Measurements from ENCODE around the gene S1PR3.

Gene S1PR3

DNA sequence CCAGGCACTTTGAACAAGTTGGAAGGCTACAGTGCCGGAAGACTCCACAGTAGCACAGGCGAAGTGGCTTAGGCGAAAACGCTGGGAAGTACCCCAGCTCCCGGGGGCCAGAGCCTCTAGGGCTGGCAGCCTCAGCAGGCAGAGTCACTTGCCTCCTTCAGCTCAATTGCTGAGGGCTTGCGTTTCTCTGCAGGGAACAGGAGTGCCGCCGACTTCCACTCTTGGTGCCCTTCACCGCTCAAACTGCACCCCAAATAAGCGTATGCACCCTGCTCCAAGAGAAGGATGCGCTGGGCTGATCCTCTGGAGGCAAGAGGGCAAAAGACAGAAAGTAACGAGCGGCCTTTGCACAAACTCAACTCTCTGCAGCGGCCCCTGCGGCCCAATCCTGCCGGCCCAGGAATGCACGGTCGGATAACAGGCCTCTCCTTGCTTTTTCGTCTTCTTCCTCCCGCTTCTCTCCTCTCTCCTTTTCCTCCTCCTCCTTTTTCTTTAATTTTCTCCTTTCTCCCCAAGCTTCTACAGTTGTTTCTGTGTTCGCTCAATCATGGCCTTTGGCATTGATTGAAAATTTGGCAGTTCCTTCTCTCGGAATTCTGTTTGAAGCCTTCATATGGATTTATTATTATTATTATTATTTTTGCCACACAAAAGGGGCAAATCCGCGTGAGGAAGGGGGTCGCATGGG, 1.1 kb upstream of the S1PR3 start:
- ATAC-seq (ENCODE audit: insufficient read depth, low read depth) = no peak
- H3K9ac ChIP-seq (ENCODE audit: low read depth, low read length) = no peak overlapping the region; the same call in 1 of the 2 replicates
- no peak overlapping the region for H3K4me3 ChIP-seq (ENCODE audit: low read depth in 1 of 2, low read length in 2 of 2)
- DNase-seq = no peak
- no peaks in the 10 kb centered on the region for H3K27me3 ChIP-seq (ENCODE audit: insufficient read depth, low read length, poor library complexity)
- H2AFZ ChIP-seq (ENCODE audit: low read depth, low read length) = peak overlapping the region; percentile 47
- no peaks in the 10 kb centered on the region for H3K79me2 ChIP-seq (ENCODE audit: insufficient read depth, low read length)
- no peak overlapping the region for H3K4me2 ChIP-seq (ENCODE audit: insufficient read depth, low read length)
- H4K20me1 ChIP-seq (ENCODE audit: insufficient read depth, low read length) = no peaks in the 10 kb centered on the region
- peak overlapping the region; percentile 71; the same call in 1 of the 2 replicates for H3K27ac ChIP-seq (ENCODE audit: low read length)
- no peaks in the 10 kb centered on the region for H3K36me3 ChIP-seq (ENCODE audit: insufficient read depth, low read length)
- H3K9me3 ChIP-seq (ENCODE audit: insufficient read depth, low read length, severe bottlenecking) = no peaks in the 10 kb centered on the region
- peaks cover 21% of the 10 kb centered on the region for H3K4me1 ChIP-seq (ENCODE audit: insufficient read depth, low read length)
- TF ChIP-seq, protein P1, sequence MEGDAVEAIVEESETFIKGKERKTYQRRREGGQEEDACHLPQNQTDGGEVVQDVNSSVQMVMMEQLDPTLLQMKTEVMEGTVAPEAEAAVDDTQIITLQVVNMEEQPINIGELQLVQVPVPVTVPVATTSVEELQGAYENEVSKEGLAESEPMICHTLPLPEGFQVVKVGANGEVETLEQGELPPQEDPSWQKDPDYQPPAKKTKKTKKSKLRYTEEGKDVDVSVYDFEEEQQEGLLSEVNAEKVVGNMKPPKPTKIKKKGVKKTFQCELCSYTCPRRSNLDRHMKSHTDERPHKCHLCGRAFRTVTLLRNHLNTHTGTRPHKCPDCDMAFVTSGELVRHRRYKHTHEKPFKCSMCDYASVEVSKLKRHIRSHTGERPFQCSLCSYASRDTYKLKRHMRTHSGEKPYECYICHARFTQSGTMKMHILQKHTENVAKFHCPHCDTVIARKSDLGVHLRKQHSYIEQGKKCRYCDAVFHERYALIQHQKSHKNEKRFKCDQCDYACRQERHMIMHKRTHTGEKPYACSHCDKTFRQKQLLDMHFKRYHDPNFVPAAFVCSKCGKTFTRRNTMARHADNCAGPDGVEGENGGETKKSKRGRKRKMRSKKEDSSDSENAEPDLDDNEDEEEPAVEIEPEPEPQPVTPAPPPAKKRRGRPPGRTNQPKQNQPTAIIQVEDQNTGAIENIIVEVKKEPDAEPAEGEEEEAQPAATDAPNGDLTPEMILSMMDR (IDR thresholded peaks at IDR 0.05; ENCODE audit: borderline replicate concordance, extremely low read depth, low read length, poor library complexity, severe bottlenecking) = no peak
- no peak for TF ChIP-seq EZH2 (IDR thresholded peaks at IDR 0.05; ENCODE audit: borderline replicate concordance, low read depth, low read length, severe bottlenecking)

DNA sequence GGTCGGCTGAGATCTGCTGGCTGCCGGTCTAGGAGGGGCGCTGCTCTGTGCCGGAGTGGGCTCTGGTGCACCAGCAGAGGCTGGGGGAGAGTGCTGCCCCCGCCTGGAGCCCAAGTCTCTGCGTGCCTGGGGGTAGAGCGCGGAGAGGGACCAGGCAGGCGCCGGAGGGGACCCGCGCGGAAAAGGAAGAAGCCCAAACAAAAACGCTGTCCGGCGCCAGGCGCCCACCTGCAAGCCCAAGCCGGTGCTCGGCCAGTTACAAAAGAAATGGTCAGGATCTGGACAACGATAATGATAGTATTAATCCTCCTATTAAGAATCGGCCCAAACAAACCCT, 571 bp upstream of the S1PR3 start:
- H3K27ac ChIP-seq (ENCODE audit: low read length) = no peak overlapping the region
- H2AFZ ChIP-seq (ENCODE audit: low read depth, low read length) = no peak overlapping the region
- H3K4me3 ChIP-seq (ENCODE audit: low read depth in 1 of 2, low read length in 2 of 2) = no peak overlapping the region
- no peaks in the 10 kb centered on the region for H3K79me2 ChIP-seq (ENCODE audit: insufficient read depth, low read length)
- no peaks in the 10 kb centered on the region for H3K9me3 ChIP-seq (ENCODE audit: insufficient read depth, low read length, severe bottlenecking)
- no peaks in the 10 kb centered on the region for H3K36me3 ChIP-seq (ENCODE audit: insufficient read depth, low read length)
- H3K4me2 ChIP-seq (ENCODE audit: insufficient read depth, low read length) = no peak overlapping the region
- no peak overlapping the region for H3K9ac ChIP-seq (ENCODE audit: low read depth, low read length)
- peaks cover 21% of the 10 kb centered on the region for H3K4me1 ChIP-seq (ENCODE audit: insufficient read depth, low read length)
- no peaks in the 10 kb centered on the region for H3K27me3 ChIP-seq (ENCODE audit: insufficient read depth, low read length, poor library complexity)
- ATAC-seq (ENCODE audit: insufficient read depth, low read depth) (no peak), DNase-seq (no peak)
- H4K20me1 ChIP-seq (ENCODE audit: insufficient read depth, low read length) = no peaks in the 10 kb centered on the region
- no peak for TF ChIP-seq EZH2 (IDR thresholded peaks at IDR 0.05; ENCODE audit: borderline replicate concordance, low read depth, low read length, severe bottlenecking)
- TF ChIP-seq, protein P1 (IDR thresholded peaks at IDR 0.05; ENCODE audit: borderline replicate concordance, extremely low read depth, low read length, poor library complexity, severe bottlenecking) = no peak

DNA sequence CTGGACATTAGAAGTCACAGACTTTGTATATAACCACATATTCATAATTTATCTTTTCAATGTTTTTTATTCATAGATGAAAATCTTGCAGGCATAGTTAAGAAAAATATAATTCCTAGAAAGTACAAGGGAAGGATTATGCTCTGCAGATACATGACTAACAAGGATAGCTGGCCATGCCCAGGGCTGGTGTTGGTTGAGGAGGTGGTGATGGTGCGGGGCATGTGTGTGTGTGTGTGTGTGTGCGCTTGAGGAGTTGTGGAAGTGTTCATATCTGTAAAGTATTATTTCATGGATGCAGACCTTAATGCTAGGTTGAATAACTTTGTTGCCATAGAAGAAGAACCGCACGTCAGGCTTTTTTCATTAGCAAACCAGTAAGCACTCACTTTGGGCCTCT, 1.3 kb downstream of the S1PR3 start:
- no peaks in the 10 kb centered on the region for H4K20me1 ChIP-seq (ENCODE audit: insufficient read depth, low read length)
- H3K36me3 ChIP-seq (ENCODE audit: insufficient read depth, low read length) = no peaks in the 10 kb centered on the region
- no peak overlapping the region for H2AFZ ChIP-seq (ENCODE audit: low read depth, low read length)
- H3K4me2 ChIP-seq (ENCODE audit: insufficient read depth, low read length) = no peak overlapping the region
- no peaks in the 10 kb centered on the region for H3K27me3 ChIP-seq (ENCODE audit: insufficient read depth, low read length, poor library complexity)
- no peak for TF ChIP-seq EZH2 (IDR thresholded peaks at IDR 0.05; ENCODE audit: borderline replicate concordance, low read depth, low read length, severe bottlenecking)
- TF ChIP-seq, protein P1 (IDR thresholded peaks at IDR 0.05; ENCODE audit: borderline replicate concordance, extremely low read depth, low read length, poor library complexity, severe bottlenecking) = no peak
- H3K27ac ChIP-seq (ENCODE audit: low read length) = no peak overlapping the region
- no peaks in the 10 kb centered on the region for H3K9me3 ChIP-seq (ENCODE audit: insufficient read depth, low read length, severe bottlenecking)
- H3K79me2 ChIP-seq (ENCODE audit: insufficient read depth, low read length) = no peaks in the 10 kb centered on the region
- H3K4me1 ChIP-seq (ENCODE audit: insufficient read depth, low read length) = peaks cover 21% of the 10 kb centered on the region
- no peak overlapping the region for H3K4me3 ChIP-seq (ENCODE audit: low read depth in 1 of 2, low read length in 2 of 2)
- ATAC-seq (ENCODE audit: insufficient read depth, low read depth) (no peak), DNase-seq (no peak)
- no peak overlapping the region for H3K9ac ChIP-seq (ENCODE audit: low read depth, low read length)
